H1 (cell line): Measurements from ENCODE around the gene PLXDC2. TPM values are rescaled to one million over a fixed set of nuclear protein-coding genes. Genes with fewer than 3 reads are reported as not detected.

Source experiments
- CTCF ChIA-PET: fragments of 300-600 bp; sonication (Branson Sonifier 250); formaldehyde crosslinking; loops from one replicate; lab custom pipeline; 2021; ENCODE audit not compliant: partially characterized antibody; lab: Charles Lee
- POLR2A ChIA-PET: fragments of 300-600 bp; sonication (Branson Sonifier 250); formaldehyde crosslinking; loops from one replicate; lab custom pipeline; 2021; ENCODE audit warnings: inconsistent platforms; ENCODE audit not compliant: partially characterized antibody; lab: Charles Lee
- DNase-seq, 2 experiments: peaks; one replicate each; pipeline versions ENCODE4 v3.0.0 to v3.0.0-alpha.2; 2010 to 2022; ENCODE audit warnings: low spot score in 2 of 2, low read depth in 1 of 2, mixed read lengths in 1 of 2
- FAIRE-seq: peaks from 2 replicates; lab custom pipeline; 2011; peaks lifted over from hg19 to GRCh38; lab: Jason Lieb, UNC
- H2AFZ ChIP-seq: 2 replicates; pipeline ENCODE4 v1.8.1; 2012; ENCODE audit warnings: low read length, inconsistent platforms
- H2AK5ac ChIP-seq: 2 replicates; pipeline ENCODE4 v1.6.1; 2013; ENCODE audit warnings: low read depth, low read length
- H2BK120ac ChIP-seq: replicated peaks from 2 replicates; pipeline ENCODE3; 2013; ENCODE audit warnings: low read depth, low read length, inconsistent platforms
- H2BK12ac ChIP-seq: 2 replicates; pipeline ENCODE4 v1.6.1; 2013; ENCODE audit warnings: low read depth, low read length
- H2BK15ac ChIP-seq: 2 replicates; pipeline ENCODE4 v1.6.1; 2013; ENCODE audit warnings: low read length
- H2BK20ac ChIP-seq: 2 replicates; pipeline ENCODE4 v1.6.1; 2013; ENCODE audit warnings: low read length
- H2BK5ac ChIP-seq: 2 replicates; pipeline ENCODE4 v1.6.1; 2013; ENCODE audit warnings: low read depth, low read length
- H3K14ac ChIP-seq: 2 replicates; pipeline ENCODE4 v1.6.1; 2013; ENCODE audit warnings: inconsistent platforms; ENCODE audit not compliant: insufficient read length
- H3K18ac ChIP-seq: 2 replicates; pipeline ENCODE4 v1.6.1; 2013; ENCODE audit warnings: low read length; ENCODE audit errors: extremely low read depth
- H3K23ac ChIP-seq: 2 replicates; pipeline ENCODE4 v1.6.1; 2013; ENCODE audit warnings: inconsistent platforms; ENCODE audit not compliant: insufficient read length
- H3K23me2 ChIP-seq: 2 replicates; pipeline ENCODE4 v1.6.1; 2013; ENCODE audit warnings: low read depth, low read length
- H3K27ac ChIP-seq: 2 replicates; pipeline ENCODE4 v1.6.1; 2011; ENCODE audit warnings: low read depth, low read length, inconsistent platforms
- H3K27me3 ChIP-seq, 4 experiments: replicated peaks in 1 of 4; 1 replicate in 1 of 4; 2 replicates in 3 of 4; pipeline versions ENCODE4 v1.6.1 to v1.8.1; 2011 to 2013; ENCODE audit warnings: low read length in 3 of 4, mild to moderate bottlenecking in 3 of 4, inconsistent platforms in 2 of 4, mixed read lengths in 2 of 4, moderate library complexity in 1 of 4; ENCODE audit not compliant: control insufficient read depth in 3 of 4, insufficient read depth in 3 of 4; ENCODE audit errors: extremely low read depth in 1 of 4
- H3K36me3 ChIP-seq, 4 experiments: 2 replicates each; pipeline versions ENCODE4 v1.6.1 to v1.8.1; 2011 to 2013; ENCODE audit warnings: mild to moderate bottlenecking in 4 of 4, low read length in 3 of 4, moderate library complexity in 2 of 4, control low read depth in 1 of 4, inconsistent platforms in 1 of 4; ENCODE audit not compliant: insufficient read depth in 4 of 4, control insufficient read depth in 2 of 4
- H3K4ac ChIP-seq: replicated peaks from 2 replicates; pipeline ENCODE3; 2013; ENCODE audit warnings: low read length, low read depth, mixed read lengths, inconsistent platforms; ENCODE audit not compliant: insufficient read length
- H3K4me1 ChIP-seq, 4 experiments: replicated peaks in 1 of 4; 1 replicate in 1 of 4; 2 replicates in 3 of 4; pipeline versions ENCODE4 v1.6.1 to v1.8.1; 2011 to 2013; ENCODE audit warnings: low read length in 3 of 4, inconsistent platforms in 2 of 4, mixed read lengths in 1 of 4; ENCODE audit not compliant: insufficient read depth in 4 of 4, control insufficient read depth in 3 of 4
- H3K4me2 ChIP-seq, 2 experiments: 2 replicates each; pipeline versions ENCODE4 v1.6.1 to v1.8.1; 2011 to 2013; ENCODE audit warnings: low read depth in 2 of 2, low read length in 2 of 2, control low read depth in 1 of 2, inconsistent platforms in 1 of 2, mild to moderate bottlenecking in 1 of 2; ENCODE audit not compliant: insufficient read depth in 1 of 2
- H3K4me3 ChIP-seq, 4 experiments: fragments of 200-600, 300-600 bp in 1 of 4; sonication (generic), shearing (Covaris generic), sonication (Bioruptor Twin) in 1 of 4; 2 replicates each; pipeline versions ENCODE4 v1.5.1 to v1.8.1; 2011 to 2016; ENCODE audit warnings: low read length in 4 of 4, low read depth in 3 of 4, control low read depth in 2 of 4, inconsistent platforms in 2 of 4, mild to moderate bottlenecking in 2 of 4, mixed read lengths in 1 of 4, moderate library complexity in 1 of 4; ENCODE audit not compliant: insufficient read depth in 2 of 4; ENCODE audit errors: extremely low read depth in 1 of 4
- H3K56ac ChIP-seq: replicated peaks from 2 replicates; pipeline ENCODE3; 2013; ENCODE audit warnings: low read depth, mild to moderate bottlenecking, mixed read lengths, low read length, inconsistent platforms; ENCODE audit not compliant: insufficient read length
- H3K79me1 ChIP-seq: 2 replicates; pipeline ENCODE4 v1.6.1; 2013; ENCODE audit warnings: low read depth, low read length, control low read depth
- H3K79me2 ChIP-seq, 2 experiments: 2 replicates each; pipeline versions ENCODE4 v1.6.1 to v1.8.1; 2012 to 2013; ENCODE audit warnings: low read length in 2 of 2, mild to moderate bottlenecking in 2 of 2, inconsistent platforms in 1 of 2; ENCODE audit not compliant: insufficient read depth in 2 of 2, control insufficient read depth in 1 of 2
- H3K9ac ChIP-seq, 4 experiments: replicated peaks in 1 of 4; 1 replicate in 1 of 4; 2 replicates in 3 of 4; pipeline versions ENCODE4 v1.6.1 to v1.8.1; 2011 to 2013; ENCODE audit warnings: low read depth in 3 of 4, low read length in 3 of 4, control low read depth in 2 of 4, mild to moderate bottlenecking in 2 of 4, moderate library complexity in 2 of 4, inconsistent platforms in 1 of 4; ENCODE audit errors: extremely low read depth in 1 of 4
- H3K9me3 ChIP-seq, 2 experiments: 2 replicates each; pipeline versions ENCODE4 v1.6.1 to v1.8.1; 2012 to 2013; ENCODE audit warnings: mild to moderate bottlenecking in 2 of 2, moderate library complexity in 2 of 2, control low read depth in 1 of 2, inconsistent platforms in 1 of 2, low read depth in 1 of 2, low read length in 1 of 2, mixed read lengths in 1 of 2; ENCODE audit not compliant: insufficient read depth in 2 of 2
- H4K20me1 ChIP-seq, 2 experiments: replicated peaks in 1 of 2; 2 replicates each; pipeline versions ENCODE3 to v1.8.1; 2011 to 2013; ENCODE audit warnings: inconsistent platforms in 2 of 2, low read length in 2 of 2, mild to moderate bottlenecking in 1 of 2; ENCODE audit not compliant: insufficient read depth in 2 of 2, control insufficient read depth in 1 of 2
- H4K5ac ChIP-seq: 2 replicates; pipeline ENCODE4 v1.6.1; 2013; ENCODE audit warnings: low read length, low read depth, mixed read lengths, inconsistent platforms; ENCODE audit not compliant: insufficient read length
- H4K8ac ChIP-seq: 2 replicates; pipeline ENCODE4 v1.8.0; 2013; ENCODE audit warnings: mild to moderate bottlenecking, moderate library complexity, low read length, inconsistent platforms; ENCODE audit not compliant: insufficient read depth; ENCODE audit errors: extremely low read depth
- H4K91ac ChIP-seq: replicated peaks from 2 replicates; pipeline ENCODE3; 2013; ENCODE audit warnings: low read length, mixed read lengths, inconsistent platforms; ENCODE audit not compliant: insufficient read length
- CHD2 ChIP-seq: IDR thresholded peaks from 2 replicates; pipeline ENCODE4 v1.6.1; 2012; ENCODE audit warnings: low read length, improper control_type of control experiment
- FOSL1 ChIP-seq: IDR thresholded peaks from 2 replicates; pipeline ENCODE4 v1.6.1; 2011; ENCODE audit warnings: mild to moderate bottlenecking, low read depth, low read length, moderate library complexity; ENCODE audit not compliant: insufficient read depth
- JUND ChIP-seq: IDR thresholded peaks from 2 replicates; pipeline ENCODE4 v1.6.1; 2011; ENCODE audit warnings: mild to moderate bottlenecking, improper control_type of control experiment, low read length
- SIRT6 ChIP-seq: IDR thresholded peaks from one replicate; pipeline ENCODE4 v1.7.1; 2012; ENCODE audit warnings: low read length, inconsistent platforms
- SP1 ChIP-seq: IDR thresholded peaks from 2 replicates; pipeline ENCODE4 v1.6.1; 2011; ENCODE audit warnings: low read depth, low read length
- SP2 ChIP-seq: IDR thresholded peaks from 2 replicates; pipeline ENCODE4 v1.6.1; 2012; ENCODE audit warnings: mild to moderate bottlenecking, low read length, inconsistent platforms
- WGBS, 2 experiments: shearing (Covaris generic) in 1 of 2; methylation state at CpG; one replicate each; pipeline versions ENCODE4 v1.1.6 to v1.1.7; 2013 to 2015; ENCODE audit warnings: low lambda C conversion rate in 2 of 2, mixed read lengths in 2 of 2, inconsistent platforms in 1 of 2, low coverage in 1 of 2, missing lambda C conversion rate in 1 of 2; ENCODE audit not compliant: insufficient replicate concordance in 2 of 2, insufficient coverage in 1 of 2, insufficient read length in 1 of 2; ENCODE audit errors: extremely low coverage in 1 of 2, missing lambda C conversion rate in 1 of 2; 5-methylcytosine and 5-hydroxymethylcytosine counted together
- polyA plus RNA-seq, 7 experiments: library from polyadenylated mRNA; depleted of rRNA in 3 of 7; stranded (reverse) in 5 of 7; unstranded in 2 of 7; fragments of >200 nt in 5 of 7; fragments of 200-250 nt in 2 of 7; gene quantifications; 1 replicate in 5 of 7; 2 replicates in 1 of 7; 4 replicates in 1 of 7; pipeline versions ENCODE4 v1.2.1 to v1.2.3, GENCODE V29; 2011 to 2013; ENCODE audit warnings: missing spikeins in 2 of 7, mixed read lengths in 2 of 7
- total RNA-seq: library from RNA; stranded (reverse); fragmentation: NEBNext Ultra II Directional; extraction: Animal tissue kit (Norgen Biotek cat#: 25700); gene quantifications from 2 replicates; pipeline ENCODE4 v1.2.1, GENCODE V29; 2021

PLXDC2 gene
- total and polyA plus RNA-seq, 2 of the 8 experiments (the other 6 are each of a cell fraction or from before 2014, with no cell fraction given), result 23.0 to 40.5 TPM

DNA sequence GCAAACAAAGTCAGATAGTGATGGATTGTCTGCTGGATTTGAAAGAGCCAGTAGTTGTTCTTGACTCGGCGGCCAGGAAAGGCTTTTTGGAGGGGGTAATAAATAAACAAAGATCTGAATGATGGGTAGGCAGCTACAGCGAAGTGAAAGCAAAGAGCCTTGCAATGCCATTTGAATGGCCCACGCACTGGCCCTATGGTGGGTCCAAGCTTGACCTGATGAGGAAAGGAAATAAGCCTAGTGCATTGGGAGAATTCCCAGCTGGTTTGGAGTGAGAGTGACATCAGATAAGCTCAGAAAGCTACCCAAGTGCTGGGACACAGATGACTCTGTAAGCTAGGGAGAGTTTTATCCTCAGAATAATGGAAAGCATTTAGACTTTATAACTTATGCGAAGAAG, 365.2 kb downstream of the PLXDC2 start:
- no peak overlapping the region for H2BK20ac ChIP-seq
- no peak for FAIRE-seq
- CTCF ChIA-PET, result interaction anchor here (0.7 to 1.2 kb wide), 4 partner anchors 12 to 206 kb away, joined by 3 to 4 read pairs (median 4); no protein-coding TSS in a partner anchor

More for the DNA sequence above, 365.2 kb downstream of the PLXDC2 start:
- no peaks in the 10 kb centered on the region for H3K23me2 ChIP-seq
- no peak overlapping the region for H3K4me3 ChIP-seq
- H3K23ac ChIP-seq, result no peak overlapping the region
- no peak overlapping the region for H3K14ac ChIP-seq
- 92% methylated on average over 5 of the region's 5 CpGs; no CpG with 5 or more reads in 1 of the 2 experiments for WGBS, 2 experiments
- DNase-seq, result no peak
- no peak overlapping the region for H3K18ac ChIP-seq
- no peak overlapping the region for H3K56ac ChIP-seq
- POLR2A ChIA-PET, result interaction anchor here (0.7 to 1.2 kb wide), 2 partner anchors 15 to 307 kb away, joined by 3 to 4 read pairs; no protein-coding TSS in a partner anchor
- peaks cover 0 to 3% (median 1%) of the 10 kb centered on the region in 4 experiments; a peak in 3 of 8 replicates for H3K36me3 ChIP-seq
- no peaks in the 10 kb centered on the region for H3K79me2 ChIP-seq
- no peak overlapping the region for H4K8ac ChIP-seq
- H3K9ac ChIP-seq, result no peak overlapping the region
- H4K91ac ChIP-seq, result no peak overlapping the region
- no peak overlapping the region for H3K27ac ChIP-seq
- H2AFZ ChIP-seq, result no peak overlapping the region
- no peaks in the 10 kb centered on the region for H3K79me1 ChIP-seq
- H2BK5ac ChIP-seq, result no peak overlapping the region
- no peaks in the 10 kb centered on the region for H3K9me3 ChIP-seq
- no peak overlapping the region for H2BK12ac ChIP-seq
- H3K27me3 ChIP-seq, result no peaks in the 10 kb centered on the region
- peaks cover 0 to 3% (median 0%) of the 10 kb centered on the region in 4 experiments; a peak in 1 of 7 replicates for H3K4me1 ChIP-seq
- H3K4me2 ChIP-seq, result no peak overlapping the region
- no peak overlapping the region for H4K5ac ChIP-seq
- H3K4ac ChIP-seq, result no peak overlapping the region
- no peak overlapping the region for H2AK5ac ChIP-seq
- no peak overlapping the region for H2BK15ac ChIP-seq
- H2BK120ac ChIP-seq, result no peak overlapping the region
- no peaks in the 10 kb centered on the region for H4K20me1 ChIP-seq
- TF ChIP-seq SIRT6 (no peak), JUND (no peak), FOSL1 (no peak), SP1 (no peak), CHD2 (no peak), SP2 (no peak)
